ENCODE measurements around the gene DHRS7. TPM values are rescaled to one million over a fixed set of nuclear protein-coding genes. Genes with fewer than 3 reads are reported as not detected.

DHRS7 gene
- total and polyA plus RNA-seq, 2 of the 8 experiments (the other 6 are each of a cell fraction or from before 2014, with no cell fraction given): 10.8 to 27.5 TPM

DNA sequence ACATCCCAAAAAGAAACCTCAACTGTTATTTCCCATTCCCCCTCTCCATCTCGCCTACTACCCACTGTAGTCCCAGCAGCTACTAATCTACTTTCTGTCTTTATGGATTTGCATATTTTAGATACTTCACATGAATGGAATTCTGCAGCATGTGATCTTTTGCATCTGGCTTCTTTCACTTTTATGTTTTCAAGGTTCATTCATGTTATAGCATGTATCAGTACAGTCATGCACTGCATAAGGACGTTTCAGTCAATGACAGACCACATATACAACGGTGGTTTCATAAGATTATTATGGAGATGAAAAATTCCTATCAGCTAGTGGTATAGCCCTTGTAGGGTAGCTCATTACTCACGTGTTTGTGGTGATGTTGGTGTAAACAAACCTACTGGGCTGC lies 49.0 kb downstream of the DHRS7 start (continued):
- TF ChIP-seq CHD7 (IDR thresholded peaks at IDR 0.05; ENCODE audit: insufficient replicate concordance, low read length) (no peak), SP1 (IDR thresholded peaks at IDR 0.05; ENCODE audit: low read depth, low read length) (no peak), SP4 (IDR thresholded peaks at IDR 0.05; ENCODE audit: low read length) (no peak), EP300 (IDR thresholded peaks at IDR 0.05; ENCODE audit: borderline replicate concordance in 1 of 2, low read depth in 2 of 2, low read length in 2 of 2) (no peak), JUN (IDR thresholded peaks at IDR 0.05; ENCODE audit: low read depth, low read length) (no peak), SRF (IDR thresholded peaks at IDR 0.05; ENCODE audit: low read depth, low read length) (no peak), BACH1 (IDR thresholded peaks at IDR 0.05; ENCODE audit: low read length) (no peak), YY1 (IDR thresholded peaks at IDR 0.05; ENCODE audit: low read depth, low read length) (no peak)
- TF ChIP-seq, protein P1, sequence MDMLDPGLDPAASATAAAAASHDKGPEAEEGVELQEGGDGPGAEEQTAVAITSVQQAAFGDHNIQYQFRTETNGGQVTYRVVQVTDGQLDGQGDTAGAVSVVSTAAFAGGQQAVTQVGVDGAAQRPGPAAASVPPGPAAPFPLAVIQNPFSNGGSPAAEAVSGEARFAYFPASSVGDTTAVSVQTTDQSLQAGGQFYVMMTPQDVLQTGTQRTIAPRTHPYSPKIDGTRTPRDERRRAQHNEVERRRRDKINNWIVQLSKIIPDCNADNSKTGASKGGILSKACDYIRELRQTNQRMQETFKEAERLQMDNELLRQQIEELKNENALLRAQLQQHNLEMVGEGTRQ (IDR thresholded peaks at IDR 0.05; ENCODE audit: low read length): no peak
- TF ChIP-seq, protein P2, sequence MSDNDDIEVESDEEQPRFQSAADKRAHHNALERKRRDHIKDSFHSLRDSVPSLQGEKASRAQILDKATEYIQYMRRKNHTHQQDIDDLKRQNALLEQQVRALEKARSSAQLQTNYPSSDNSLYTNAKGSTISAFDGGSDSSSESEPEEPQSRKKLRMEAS (IDR thresholded peaks at IDR 0.05): no peak
